Measurements from ENCODE around the gene C2orf68. TPM values are rescaled to one million over a fixed set of nuclear protein-coding genes. Genes with fewer than 3 reads are reported as not detected.
A peak's percentile ranks its signal among the peaks of the same experiment; 100 is the strongest.

The C2orf68 gene
- total and polyA plus RNA-seq, 9 of the 15 experiments (the other 6 are each of a cell fraction or from before 2014, with no cell fraction given) = 22.1 to 50.0 (median 31.8) TPM

DNA sequence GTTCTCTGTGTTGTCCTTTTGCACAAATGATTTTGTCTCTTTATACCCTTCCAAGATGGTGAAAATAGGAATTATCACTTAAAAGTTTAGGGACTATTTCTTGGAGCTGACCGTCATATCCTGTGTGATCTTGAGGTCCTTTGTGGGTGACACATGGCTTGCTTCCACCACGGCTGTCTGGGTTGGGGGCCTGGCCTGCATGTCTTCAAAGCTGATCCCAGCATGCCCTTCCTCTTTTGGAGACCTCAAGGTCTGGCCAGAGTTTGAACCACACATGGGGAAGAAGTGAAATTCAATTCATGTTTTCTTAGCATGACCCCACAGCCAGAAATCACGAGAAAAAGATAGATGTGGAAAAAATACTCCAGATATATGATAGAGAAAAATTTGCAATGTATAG, 42.1 kb upstream of the C2orf68 start:
- peaks cover 3% of the 10 kb centered on the region for H3K9me1 ChIP-seq (ENCODE audit: control insufficient read depth, insufficient read depth, low read length)
- peaks cover 52% of the 10 kb centered on the region for H3K36me3 ChIP-seq (ENCODE audit: control insufficient read depth, insufficient read depth, low read length)
- ATAC-seq (no peak), DNase-seq (ENCODE audit: extremely low read depth in 1 of 4, low spot score in 3 of 4) (no peak), FAIRE-seq (no peak)
- WGBS (ENCODE audit: insufficient coverage, low coverage, missing lambda C conversion rate) = 72% methylated on average over 3 of the region's 3 CpGs
- in situ Hi-C loops (cut with MboI) = no loop called here
- no peak overlapping the region for H3K4me3 ChIP-seq
- intact Hi-C loops (cut with micrococcal nuclease) = no loop called here
- no peaks in the 10 kb centered on the region for H3K79me2 ChIP-seq (ENCODE audit: control insufficient read depth, insufficient read depth, low read length)
- H4K20me1 ChIP-seq (replicated peaks; ENCODE audit: control insufficient read depth, insufficient read depth, low read length) = no peaks in the 10 kb centered on the region
- H3K4me1 ChIP-seq (replicated peaks in 1 of 2; ENCODE audit: control insufficient read depth in 2 of 2, insufficient read depth in 2 of 2, low read length in 2 of 2) = no peaks in the 10 kb centered on the region
- TSS peak; percentile 15 for BruUV-seq (replicated peaks)
- no peaks in the 10 kb centered on the region for H3K27me3 ChIP-seq (ENCODE audit: control insufficient read depth in 2 of 2, insufficient read depth in 2 of 2, low read length in 2 of 2)
- no peak overlapping the region for H2AFZ ChIP-seq (ENCODE audit: low read depth, low read length)
- H3K9ac ChIP-seq (ENCODE audit: insufficient read depth in 1 of 2, low read depth in 2 of 2, low read length in 2 of 2) = no peak overlapping the region
- TF ChIP-seq ZNF184 (CRISPR knock-in tag; IDR thresholded peaks at IDR 0.05) (no peak), ZNF24 (IDR thresholded peaks at IDR 0.05) (no peak), POLR2B (IDR thresholded peaks at IDR 0.05; ENCODE audit: low read depth, partially characterized antibody) (no peak), NFATC3 (IDR thresholded peaks at IDR 0.05) (no peak), SMARCA4 (IDR thresholded peaks at IDR 0.05) (no peak), FOXK2 (conservative IDR thresholded peaks at IDR 0.05 in 1 of 2, IDR thresholded peaks at IDR 0.05 in 1 of 2; ENCODE audit: low read depth in 2 of 2) (no peak), THAP7 (CRISPR knock-in tag; IDR thresholded peaks at IDR 0.05) (no peak), MCM7 (IDR thresholded peaks at IDR 0.05) (no peak), E2F6 (IDR thresholded peaks at IDR 0.05; ENCODE audit: borderline replicate concordance in 1 of 2, extremely low read depth in 1 of 2, insufficient read depth in 1 of 2, insufficient read length in 1 of 2, low read depth in 1 of 2, low read length in 1 of 2, poor library complexity in 1 of 2, severe bottlenecking in 1 of 2) (no peak)
- POLR2A ChIA-PET = no interaction called here
- no peak overlapping the region for H3K27ac ChIP-seq (ENCODE audit: extremely low read depth, low read depth, low read length)
- CTCF ChIA-PET (ENCODE audit: low intra/inter-chr PET ratio) = no interaction called here
- H3K4me2 ChIP-seq (ENCODE audit: insufficient read depth, low read length) = no peak overlapping the region
- H3K9me3 ChIP-seq (replicated peaks; ENCODE audit: control insufficient read depth, insufficient read depth, low read depth, low read length) = no peaks in the 10 kb centered on the region
